Measurements from ENCODE around the gene COPS3. TPM values are rescaled to one million over a fixed set of nuclear protein-coding genes. Genes with fewer than 3 reads are reported as not detected.

Gene COPS3
- polyA plus RNA-seq, 1 donor from 2014 or later = 213 TPM

DNA sequence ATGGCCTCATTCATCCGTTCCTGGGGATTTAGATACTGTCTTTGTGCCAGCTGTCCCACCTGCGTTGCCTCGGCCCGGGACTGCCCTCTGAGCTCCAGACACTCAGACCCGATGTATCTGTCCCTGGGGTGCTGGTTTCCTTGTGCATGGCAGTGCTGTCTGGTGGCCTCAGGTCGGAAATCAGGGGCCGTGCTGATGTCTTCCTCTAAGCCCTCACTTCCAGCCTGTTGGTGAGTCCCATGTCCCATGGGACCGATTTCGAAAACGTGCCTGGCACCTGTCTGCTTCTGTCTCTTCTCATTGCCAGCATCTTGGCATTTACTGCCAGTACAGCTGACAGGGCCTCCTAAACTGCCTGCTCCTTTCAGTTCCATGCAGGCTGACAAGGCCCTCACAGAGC is 44.2 kb upstream of the COPS3 start:
- Histone ChIP-seq H3K9ac (ENCODE audit: low read length) (no peak overlapping the region), H3K27me3 (ENCODE audit: insufficient read depth, low read depth, low read length) (no peaks in the 10 kb centered on the region), H3K79me2 (replicated peaks; ENCODE audit: insufficient read depth, low read length) (no peaks in the 10 kb centered on the region), H3K27ac (ENCODE audit: low read length) (no peak overlapping the region), H3K4me3 (ENCODE audit: low read length) (no peak overlapping the region), H3K9me2 (ENCODE audit: insufficient read depth, low read length) (no peaks in the 10 kb centered on the region), H3K36me3 (ENCODE audit: insufficient read depth, low read length) (no peaks in the 10 kb centered on the region), H2AFZ (ENCODE audit: low read depth, low read length) (no peak overlapping the region), H3K4me2 (ENCODE audit: low read length) (no peak overlapping the region), H3F3A (ENCODE audit: insufficient read depth, low read length, poor library complexity, severe bottlenecking) (no peaks in the 10 kb centered on the region), H4K20me1 (ENCODE audit: insufficient read depth) (no peaks in the 10 kb centered on the region), H3K9me3 (ENCODE audit: low read length) (no peaks in the 10 kb centered on the region)
- TF ChIP-seq, protein P1, sequence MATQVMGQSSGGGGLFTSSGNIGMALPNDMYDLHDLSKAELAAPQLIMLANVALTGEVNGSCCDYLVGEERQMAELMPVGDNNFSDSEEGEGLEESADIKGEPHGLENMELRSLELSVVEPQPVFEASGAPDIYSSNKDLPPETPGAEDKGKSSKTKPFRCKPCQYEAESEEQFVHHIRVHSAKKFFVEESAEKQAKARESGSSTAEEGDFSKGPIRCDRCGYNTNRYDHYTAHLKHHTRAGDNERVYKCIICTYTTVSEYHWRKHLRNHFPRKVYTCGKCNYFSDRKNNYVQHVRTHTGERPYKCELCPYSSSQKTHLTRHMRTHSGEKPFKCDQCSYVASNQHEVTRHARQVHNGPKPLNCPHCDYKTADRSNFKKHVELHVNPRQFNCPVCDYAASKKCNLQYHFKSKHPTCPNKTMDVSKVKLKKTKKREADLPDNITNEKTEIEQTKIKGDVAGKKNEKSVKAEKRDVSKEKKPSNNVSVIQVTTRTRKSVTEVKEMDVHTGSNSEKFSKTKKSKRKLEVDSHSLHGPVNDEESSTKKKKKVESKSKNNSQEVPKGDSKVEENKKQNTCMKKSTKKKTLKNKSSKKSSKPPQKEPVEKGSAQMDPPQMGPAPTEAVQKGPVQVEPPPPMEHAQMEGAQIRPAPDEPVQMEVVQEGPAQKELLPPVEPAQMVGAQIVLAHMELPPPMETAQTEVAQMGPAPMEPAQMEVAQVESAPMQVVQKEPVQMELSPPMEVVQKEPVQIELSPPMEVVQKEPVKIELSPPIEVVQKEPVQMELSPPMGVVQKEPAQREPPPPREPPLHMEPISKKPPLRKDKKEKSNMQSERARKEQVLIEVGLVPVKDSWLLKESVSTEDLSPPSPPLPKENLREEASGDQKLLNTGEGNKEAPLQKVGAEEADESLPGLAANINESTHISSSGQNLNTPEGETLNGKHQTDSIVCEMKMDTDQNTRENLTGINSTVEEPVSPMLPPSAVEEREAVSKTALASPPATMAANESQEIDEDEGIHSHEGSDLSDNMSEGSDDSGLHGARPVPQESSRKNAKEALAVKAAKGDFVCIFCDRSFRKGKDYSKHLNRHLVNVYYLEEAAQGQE (IDR thresholded peaks at IDR 0.05; ENCODE audit: borderline replicate concordance) = no peak
- TF ChIP-seq SMC3 (conservative IDR thresholded peaks at IDR 0.05; ENCODE audit: poor library complexity) = no peak

DNA sequence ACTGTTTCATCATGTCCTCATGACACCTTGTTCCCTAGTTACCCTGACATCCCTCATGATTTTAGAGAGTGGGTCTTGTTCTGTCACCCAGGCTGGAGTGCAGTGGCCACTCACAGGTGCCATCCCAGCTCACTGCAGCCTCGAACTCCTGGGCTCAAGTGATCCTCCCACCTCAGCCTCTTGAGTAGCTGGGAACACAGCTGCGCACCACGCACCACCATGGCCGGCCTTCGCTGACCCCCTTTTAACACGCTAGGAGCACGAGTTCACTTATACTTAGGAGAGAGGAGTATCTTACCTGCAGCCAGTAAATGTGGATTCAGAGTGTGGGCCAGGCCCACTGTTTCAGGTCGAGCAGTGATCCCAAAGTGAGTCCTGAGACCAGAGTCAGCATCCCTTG is 43.6 kb upstream of the COPS3 start:
- Histone ChIP-seq H3F3A (ENCODE audit: insufficient read depth, low read length, poor library complexity, severe bottlenecking) (no peaks in the 10 kb centered on the region), H4K20me1 (ENCODE audit: insufficient read depth) (no peaks in the 10 kb centered on the region), H3K27ac (ENCODE audit: low read length) (no peak overlapping the region), H3K79me2 (replicated peaks; ENCODE audit: insufficient read depth, low read length) (no peaks in the 10 kb centered on the region), H3K4me2 (ENCODE audit: low read length) (no peak overlapping the region), H3K9me2 (ENCODE audit: insufficient read depth, low read length) (no peaks in the 10 kb centered on the region), H3K36me3 (ENCODE audit: insufficient read depth, low read length) (no peaks in the 10 kb centered on the region), H3K4me3 (ENCODE audit: low read length) (no peak overlapping the region), H3K27me3 (ENCODE audit: insufficient read depth, low read depth, low read length) (no peaks in the 10 kb centered on the region), H3K9ac (ENCODE audit: low read length) (no peak overlapping the region), H3K9me3 (ENCODE audit: low read length) (no peaks in the 10 kb centered on the region), H2AFZ (ENCODE audit: low read depth, low read length) (no peak overlapping the region)
- TF ChIP-seq, protein P2, sequence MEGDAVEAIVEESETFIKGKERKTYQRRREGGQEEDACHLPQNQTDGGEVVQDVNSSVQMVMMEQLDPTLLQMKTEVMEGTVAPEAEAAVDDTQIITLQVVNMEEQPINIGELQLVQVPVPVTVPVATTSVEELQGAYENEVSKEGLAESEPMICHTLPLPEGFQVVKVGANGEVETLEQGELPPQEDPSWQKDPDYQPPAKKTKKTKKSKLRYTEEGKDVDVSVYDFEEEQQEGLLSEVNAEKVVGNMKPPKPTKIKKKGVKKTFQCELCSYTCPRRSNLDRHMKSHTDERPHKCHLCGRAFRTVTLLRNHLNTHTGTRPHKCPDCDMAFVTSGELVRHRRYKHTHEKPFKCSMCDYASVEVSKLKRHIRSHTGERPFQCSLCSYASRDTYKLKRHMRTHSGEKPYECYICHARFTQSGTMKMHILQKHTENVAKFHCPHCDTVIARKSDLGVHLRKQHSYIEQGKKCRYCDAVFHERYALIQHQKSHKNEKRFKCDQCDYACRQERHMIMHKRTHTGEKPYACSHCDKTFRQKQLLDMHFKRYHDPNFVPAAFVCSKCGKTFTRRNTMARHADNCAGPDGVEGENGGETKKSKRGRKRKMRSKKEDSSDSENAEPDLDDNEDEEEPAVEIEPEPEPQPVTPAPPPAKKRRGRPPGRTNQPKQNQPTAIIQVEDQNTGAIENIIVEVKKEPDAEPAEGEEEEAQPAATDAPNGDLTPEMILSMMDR (IDR thresholded peaks at IDR 0.05; ENCODE audit: poor library complexity, severe bottlenecking) = no peak
- TF ChIP-seq EZH2 (IDR thresholded peaks at IDR 0.05; ENCODE audit: borderline replicate concordance, insufficient read depth, low read length, poor library complexity, severe bottlenecking) (no peak), SMC3 (conservative IDR thresholded peaks at IDR 0.05; ENCODE audit: poor library complexity) (no peak), EP300 (conservative IDR thresholded peaks at IDR 0.05; ENCODE audit: poor library complexity, severe bottlenecking) (no peak), POLR2AphosphoS5 (IDR thresholded peaks at IDR 0.05) (no peak), MXI1 (conservative IDR thresholded peaks at IDR 0.05; ENCODE audit: poor library complexity, severe bottlenecking) (no peak), RAD21 (conservative IDR thresholded peaks at IDR 0.05) (no peak), TAF1 (IDR thresholded peaks at IDR 0.05; ENCODE audit: low read depth) (no peak)
- TF ChIP-seq, protein P1 (IDR thresholded peaks at IDR 0.05; ENCODE audit: borderline replicate concordance) = no peak
